ENCODE data around the gene ZBTB39. TPM values are rescaled to one million over a fixed set of nuclear protein-coding genes. Genes with fewer than 3 reads are reported as not detected.

Gene ZBTB39
- total RNA-seq, 1 experiment from 2014 or later = 31.2 TPM

GRCh38 chr12:57049890-57050289, 43.5 kb upstream of the ZBTB39 start, which contains the start of gene MYO1A:
TSS of gene MYO1A (minus strand) at chr12:57050129. CDS start at chr12:57048323, 1,806 bp downstream.
- WGBS (ENCODE audit: extremely low coverage, insufficient read length, low lambda C conversion rate) = no CpG with 5 or more reads among the region's 2 CpGs

More at GRCh38 chr12:57049890-57050289, 43.5 kb upstream of the ZBTB39 start, which contains the start of gene MYO1A:
- no peak within 1 kb of the TSS for H3K14ac ChIP-seq (ENCODE audit: insufficient read depth, low read length)
- no peak within 1 kb of the TSS for H2BK20ac ChIP-seq (ENCODE audit: low read depth, low read length, poor library complexity, severe bottlenecking)
- Mint-ChIP-seq H3K4me1 (peaks cover 3 to 13% of the 10 kb centered on the region in 2 experiments), H3K27me3 (ENCODE audit: low read depth) (peaks cover 2% of the 10 kb centered on the region), H3K9me3 (no peaks in the 10 kb centered on the region), H3K36me3 (ENCODE audit: insufficient read depth in 1 of 3, low read depth in 3 of 3) (peaks cover 6 to 9% (median 8%) of the 10 kb centered on the region in 3 experiments; a peak in 6 of 7 replicates), H3K4me3 (no peak within 1 kb of the TSS), H3K27ac (peak within 1 kb of the TSS in 1 of 3 experiments; percentile 51; a peak in 1 of 7 replicates)
- no peaks in the 10 kb centered on the region for H4K20me1 ChIP-seq (ENCODE audit: control insufficient read depth, insufficient read depth, insufficient read length)
- TF ChIP-seq, protein P1, sequence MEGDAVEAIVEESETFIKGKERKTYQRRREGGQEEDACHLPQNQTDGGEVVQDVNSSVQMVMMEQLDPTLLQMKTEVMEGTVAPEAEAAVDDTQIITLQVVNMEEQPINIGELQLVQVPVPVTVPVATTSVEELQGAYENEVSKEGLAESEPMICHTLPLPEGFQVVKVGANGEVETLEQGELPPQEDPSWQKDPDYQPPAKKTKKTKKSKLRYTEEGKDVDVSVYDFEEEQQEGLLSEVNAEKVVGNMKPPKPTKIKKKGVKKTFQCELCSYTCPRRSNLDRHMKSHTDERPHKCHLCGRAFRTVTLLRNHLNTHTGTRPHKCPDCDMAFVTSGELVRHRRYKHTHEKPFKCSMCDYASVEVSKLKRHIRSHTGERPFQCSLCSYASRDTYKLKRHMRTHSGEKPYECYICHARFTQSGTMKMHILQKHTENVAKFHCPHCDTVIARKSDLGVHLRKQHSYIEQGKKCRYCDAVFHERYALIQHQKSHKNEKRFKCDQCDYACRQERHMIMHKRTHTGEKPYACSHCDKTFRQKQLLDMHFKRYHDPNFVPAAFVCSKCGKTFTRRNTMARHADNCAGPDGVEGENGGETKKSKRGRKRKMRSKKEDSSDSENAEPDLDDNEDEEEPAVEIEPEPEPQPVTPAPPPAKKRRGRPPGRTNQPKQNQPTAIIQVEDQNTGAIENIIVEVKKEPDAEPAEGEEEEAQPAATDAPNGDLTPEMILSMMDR (conservative IDR thresholded peaks at IDR 0.05) = no peak
- H3K79me1 ChIP-seq (ENCODE audit: insufficient read depth, low read depth, low read length, poor library complexity, severe bottlenecking) = no peaks in the 10 kb centered on the region
- H3K27ac ChIP-seq (ENCODE audit: insufficient read length, low read depth, low read length) = no peak within 1 kb of the TSS
- H3K23ac ChIP-seq (ENCODE audit: insufficient read length, low read depth, low read length) = no peak within 1 kb of the TSS
- no peak within 1 kb of the TSS for H3T11ph ChIP-seq (ENCODE audit: low read length)
- H4K5ac ChIP-seq (ENCODE audit: insufficient read length, low read depth, low read length) = no peak within 1 kb of the TSS
- no peak within 1 kb of the TSS for H2BK15ac ChIP-seq (ENCODE audit: low read depth, low read length)
- H3K4me1 ChIP-seq (ENCODE audit: insufficient read depth, low read length) = no peaks in the 10 kb centered on the region
- no peaks in the 10 kb centered on the region for H3K79me2 ChIP-seq (ENCODE audit: insufficient read depth, low read length)
- no peak within 1 kb of the TSS for H3K4ac ChIP-seq (ENCODE audit: low read depth, low read length)
- H4K91ac ChIP-seq (ENCODE audit: insufficient read length, low read depth, low read length) = no peak within 1 kb of the TSS
- no peak within 1 kb of the TSS for H4K8ac ChIP-seq (replicated peaks; ENCODE audit: insufficient read length, low read depth, low read length)
- no peak within 1 kb of the TSS for H2AK5ac ChIP-seq (ENCODE audit: insufficient read length, low read length)
- H2BK5ac ChIP-seq (ENCODE audit: insufficient read length, low read length) = no peak within 1 kb of the TSS
- H3K9me3 ChIP-seq (ENCODE audit: control insufficient read depth, low read depth, low read length) = no peaks in the 10 kb centered on the region
- H2AFZ ChIP-seq (ENCODE audit: low read length) = no peak within 1 kb of the TSS
- H2BK120ac ChIP-seq (ENCODE audit: low read depth, low read length, poor library complexity, severe bottlenecking) = no peak within 1 kb of the TSS
- no peak within 1 kb of the TSS for H3K56ac ChIP-seq (ENCODE audit: insufficient read length, low read depth, low read length)
- H2BK12ac ChIP-seq (ENCODE audit: insufficient read length, low read depth, low read length) = no peak within 1 kb of the TSS
- H3K23me2 ChIP-seq (ENCODE audit: insufficient read length, low read depth, low read length, poor library complexity, severe bottlenecking) = no peaks in the 10 kb centered on the region
- H3K4me2 ChIP-seq (ENCODE audit: insufficient read depth, insufficient read length, low read length) = no peak within 1 kb of the TSS
- H3K27me3 ChIP-seq (ENCODE audit: insufficient read depth, low read length) = no peaks in the 10 kb centered on the region
- H3K18ac ChIP-seq (ENCODE audit: insufficient read length, low read depth, low read length) = no peak within 1 kb of the TSS
- no peak for DNase-seq
- no peak within 1 kb of the TSS for H3K9ac ChIP-seq (ENCODE audit: extremely low read depth, insufficient read length, low read length)
